Neural cell (in vitro differentiated cells): ENCODE data around the gene LRMDA. TPM values are rescaled to one million over a fixed set of nuclear protein-coding genes. Genes with fewer than 3 reads are reported as not detected.

Experiments
- H2AFZ ChIP-seq: fragments of 200-600, 300-800 bp; sonication (generic), shearing (Covaris generic); 2 replicates; pipeline ENCODE4 v1.6.0; 2014; ENCODE audit warnings: low read depth, mild to moderate bottlenecking, antibody characterized with exemption, low read length, moderate library complexity
- H3F3A ChIP-seq: fragments of 200-600 bp; shearing (Covaris generic); 2 replicates; pipeline ENCODE4 v1.6.1; 2016; ENCODE audit warnings: mild to moderate bottlenecking, moderate library complexity, mixed read lengths, antibody characterized with exemption, low read length; ENCODE audit not compliant: insufficient read depth, poor library complexity, severe bottlenecking
- H3K27ac ChIP-seq: fragments of 200-600, 300-800 bp; sonication (generic), shearing (Covaris generic); 2 replicates; pipeline ENCODE4 v1.5.1; 2014; ENCODE audit warnings: mild to moderate bottlenecking, low read length, moderate library complexity
- H3K27me3 ChIP-seq: fragments of 300-800, 200-600 bp; sonication (generic), shearing (Covaris generic); 2 replicates; pipeline ENCODE4 v1.6.0; 2014; ENCODE audit warnings: mild to moderate bottlenecking, low read depth, low read length, moderate library complexity; ENCODE audit not compliant: insufficient read depth
- H3K36me3 ChIP-seq: fragments of 300-800, 200-600 bp; sonication (generic), shearing (Covaris generic); 2 replicates; pipeline ENCODE4 v1.5.1; 2014; ENCODE audit warnings: mild to moderate bottlenecking, antibody characterized with exemption, low read length, moderate library complexity; ENCODE audit not compliant: insufficient read depth
- H3K4me2 ChIP-seq: fragments of 300-800, 200-600 bp; sonication (generic), shearing (Covaris generic); 2 replicates; pipeline ENCODE4 v1.6.0; 2014; ENCODE audit warnings: mild to moderate bottlenecking, low read length
- H3K4me3 ChIP-seq: fragments of 300-800, 200-600 bp; sonication (generic), shearing (Covaris generic); 2 replicates; pipeline ENCODE4 v1.5.1; 2014; ENCODE audit warnings: mild to moderate bottlenecking, low read length, moderate library complexity
- H3K79me2 ChIP-seq: fragments of 200-600 bp; shearing (Covaris generic); replicated peaks from 2 replicates; pipeline ENCODE4 v1.6.0; 2014; ENCODE audit warnings: mild to moderate bottlenecking, low read length, moderate library complexity; ENCODE audit not compliant: insufficient read depth
- H3K9ac ChIP-seq: fragments of 300-800, 200-600 bp; sonication (generic), shearing (Covaris generic); 2 replicates; pipeline ENCODE4 v1.6.1; 2016; ENCODE audit warnings: mild to moderate bottlenecking, low read length, mixed read lengths
- H3K9me2 ChIP-seq: fragments of 200-600 bp; shearing (Covaris generic); 2 replicates; pipeline ENCODE4 v1.6.1; 2016; ENCODE audit warnings: mild to moderate bottlenecking, low read length, mixed read lengths; ENCODE audit not compliant: insufficient read depth
- H3K9me3 ChIP-seq: fragments of 200-600, 300-800 bp; sonication (generic), shearing (Covaris generic); 2 replicates; pipeline ENCODE4 v1.6.1; 2016; ENCODE audit warnings: mild to moderate bottlenecking, mixed run types, low read length, moderate library complexity, mixed read lengths
- H4K20me1 ChIP-seq: fragments of 200-600 bp; shearing (Covaris generic); 2 replicates; pipeline ENCODE4 v1.6.1; 2016; ENCODE audit warnings: mild to moderate bottlenecking, mixed run types; ENCODE audit not compliant: insufficient read depth
- CTCF ChIP-seq: fragments of 450-650 bp; IDR thresholded peaks from 2 replicates; pipeline ENCODE4 v1.5.1; 2014; ENCODE audit warnings: antibody characterized with exemption, mild to moderate bottlenecking, moderate library complexity; ENCODE audit not compliant: poor library complexity, severe bottlenecking
- EP300 ChIP-seq: fragments of 450-650 bp; conservative IDR thresholded peaks from 2 replicates; pipeline ENCODE4 v1.6.1; 2014; ENCODE audit warnings: antibody characterized with exemption, mild to moderate bottlenecking, moderate library complexity; ENCODE audit not compliant: poor library complexity, severe bottlenecking
- EZH2 ChIP-seq: fragments of 200-600, 300-800 bp; shearing (Covaris generic), sonication (generic); IDR thresholded peaks from 2 replicates; pipeline ENCODE4 v1.6.1; 2014; ENCODE audit warnings: antibody characterized with exemption, low read length, borderline replicate concordance, mild to moderate bottlenecking; ENCODE audit not compliant: insufficient read depth, poor library complexity, severe bottlenecking
- MXI1 ChIP-seq: fragments of 450-650 bp; conservative IDR thresholded peaks from 2 replicates; pipeline ENCODE4 v1.6.1; 2014; ENCODE audit warnings: antibody characterized with exemption, mild to moderate bottlenecking; ENCODE audit not compliant: poor library complexity, severe bottlenecking
- POLR2AphosphoS5 ChIP-seq: IDR thresholded peaks from 2 replicates; pipeline ENCODE4 v1.6.1; 2012
- RAD21 ChIP-seq: fragments of 450-650 bp; conservative IDR thresholded peaks from 2 replicates; pipeline ENCODE4 v1.6.1; 2014; ENCODE audit warnings: antibody characterized with exemption, mild to moderate bottlenecking, moderate library complexity
- REST ChIP-seq: IDR thresholded peaks from 2 replicates; pipeline ENCODE4 v1.6.1; 2012; ENCODE audit warnings: borderline replicate concordance
- SMC3 ChIP-seq: fragments of 450-650 bp; conservative IDR thresholded peaks from 2 replicates; pipeline ENCODE4 v1.6.1; 2014; ENCODE audit warnings: antibody characterized with exemption, mild to moderate bottlenecking, moderate library complexity; ENCODE audit not compliant: poor library complexity
- TAF1 ChIP-seq: IDR thresholded peaks from 2 replicates; pipeline ENCODE4 v1.6.1; 2012; ENCODE audit warnings: low read depth
- polyA plus RNA-seq: library from polyadenylated mRNA; depleted of rRNA; stranded (reverse); fragments of >200 nt; gene quantifications from 2 replicates; pipeline ENCODE4 v1.2.3, GENCODE V29; 2014

The LRMDA gene
- polyA plus RNA-seq, 1 donor from 2014 or later = 5.6 TPM

GRCh38 chr10:76175533-76176165, 744.2 kb downstream of the LRMDA start:
- Histone ChIP-seq H3K4me2 (no peak overlapping the region), H3K9me2 (no peaks in the 10 kb centered on the region), H3F3A (no peaks in the 10 kb centered on the region), H2AFZ (no peak overlapping the region), H3K27me3 (no peaks in the 10 kb centered on the region), H3K9me3 (no peaks in the 10 kb centered on the region), H4K20me1 (no peaks in the 10 kb centered on the region), H3K36me3 (no peaks in the 10 kb centered on the region), H3K79me2 (no peaks in the 10 kb centered on the region), H3K4me3 (no peak overlapping the region), H3K9ac (no peak overlapping the region), H3K27ac (no peak overlapping the region)
- TF ChIP-seq CTCF (no peak), POLR2AphosphoS5 (no peak), REST (no peak), RAD21 (no peak), EP300 (no peak), TAF1 (no peak), SMC3 (no peak), MXI1 (no peak), EZH2 (no peak)

- no peak for TF ChIP-seq MXI1
- TF ChIP-seq EZH2 = no peak
- TF ChIP-seq POLR2AphosphoS5 = no peak
- no peak for TF ChIP-seq SMC3
- TF ChIP-seq CTCF = no peak
- no peak for TF ChIP-seq REST
- no peak for TF ChIP-seq RAD21
- no peak for TF ChIP-seq EP300
- no peaks in the 10 kb centered on the region for H3K27me3 ChIP-seq
- no peak overlapping the region for H3K4me2 ChIP-seq
- H3K36me3 ChIP-seq = no peaks in the 10 kb centered on the region
- H3K79me2 ChIP-seq = no peaks in the 10 kb centered on the region
- H2AFZ ChIP-seq = no peak overlapping the region
- no peak overlapping the region for H3K9ac ChIP-seq
- H3F3A ChIP-seq = no peaks in the 10 kb centered on the region
- H3K27ac ChIP-seq = no peak overlapping the region
- no peak overlapping the region for H3K4me3 ChIP-seq
- H3K9me2 ChIP-seq = no peaks in the 10 kb centered on the region
- no peaks in the 10 kb centered on the region for H3K9me3 ChIP-seq
- no peaks in the 10 kb centered on the region for H4K20me1 ChIP-seq
Measured at GRCh38 chr10:76176166-76176550, 744.7 kb downstream of the LRMDA start.
